Upper lobe of left lung (tissue), 4 donors: ENCODE measurements around the gene VAC14.

Source experiments
- CTCF ChIP-seq, 6 experiments: fragments of 450-650 bp in 4 of 6; fragments of 200-600 bp in 2 of 6; sonication (generic) in 2 of 6; IDR thresholded peaks; one replicate each; pipeline ENCODE4 v1.5.1; 2016 to 2019; ENCODE audit warnings: antibody characterized with exemption in 6 of 6
- POLR2A ChIP-seq, 4 donors: fragments of 450-650 bp; IDR thresholded peaks; one replicate each; pipeline ENCODE4 v1.5.1; 2016 to 2017; ENCODE audit warnings: antibody characterized with exemption in 4 of 4, mild to moderate bottlenecking in 2 of 4
- POLR2AphosphoS5 ChIP-seq, 2 donors: sonication (generic); formaldehyde crosslinking; IDR thresholded peaks; one replicate each; pipeline ENCODE4 v1.5.1; 2017; ENCODE audit warnings: antibody characterized with exemption in 2 of 2

GRCh38 chr16:70687102-70687511 lies 113.9 kb downstream of the VAC14 start:
- TF ChIP-seq CTCF (IDR thresholded peaks at IDR 0.05): no peak
- no peak for TF ChIP-seq POLR2A (IDR thresholded peaks at IDR 0.05)
- TF ChIP-seq POLR2AphosphoS5 (IDR thresholded peaks at IDR 0.05): no peak
